OCI-LY1 (cell line): ENCODE data around the gene CYB5B.

Experiments
- H2AFZ ChIP-seq: fragments of 200-600 bp; sonication (generic), shearing (Covaris generic); 2 replicates; pipeline ENCODE4 v1.6.0; 2014; ENCODE audit warnings: antibody characterized with exemption, mild to moderate bottlenecking, low read length
- H3F3A ChIP-seq: fragments of 200-600 bp; sonication (generic), shearing (Covaris generic); 2 replicates; pipeline ENCODE4 v1.6.0; 2014; ENCODE audit warnings: mild to moderate bottlenecking, antibody characterized with exemption, low read length, moderate library complexity; ENCODE audit not compliant: insufficient read depth
- H3K27ac ChIP-seq: fragments of 200-600 bp; sonication (generic); 2 replicates; pipeline ENCODE4 v1.5.1; 2014; ENCODE audit warnings: low read length, mixed run types, mild to moderate bottlenecking, low read depth; ENCODE audit not compliant: poor library complexity, severe bottlenecking
- H3K27me3 ChIP-seq: fragments of 200-600 bp; sonication (generic); 2 replicates; pipeline ENCODE4 v1.6.0; 2014; ENCODE audit warnings: antibody characterized with exemption, mild to moderate bottlenecking, low read length, moderate library complexity; ENCODE audit not compliant: insufficient read depth
- H3K36me3 ChIP-seq: fragments of 200-600 bp; sonication (generic); 2 replicates; pipeline ENCODE4 v1.6.1; 2014; ENCODE audit warnings: mild to moderate bottlenecking, antibody characterized with exemption, low read length, moderate library complexity, mixed read lengths; ENCODE audit not compliant: insufficient read depth
- H3K4me1 ChIP-seq: fragments of 200-600 bp; sonication (generic); 2 replicates; pipeline ENCODE4 v1.5.1; 2014; ENCODE audit warnings: mild to moderate bottlenecking, low read length, moderate library complexity; ENCODE audit not compliant: insufficient read depth, severe bottlenecking
- H3K4me2 ChIP-seq: fragments of 200-600 bp; sonication (generic), shearing (Covaris generic); 2 replicates; pipeline ENCODE4 v1.6.1; 2014; ENCODE audit warnings: low read length
- H3K4me3 ChIP-seq: fragments of 200-600 bp; sonication (generic); 2 replicates; pipeline ENCODE4 v1.5.1; 2014; ENCODE audit warnings: low read length, low read depth, mild to moderate bottlenecking, mixed read lengths; ENCODE audit not compliant: poor library complexity, severe bottlenecking
- H3K79me2 ChIP-seq: fragments of 200-600 bp; shearing (Covaris generic); 2 replicates; pipeline ENCODE4 v1.6.1; 2016; ENCODE audit warnings: mixed run types, low read length, mixed read lengths; ENCODE audit not compliant: insufficient read depth
- H3K9ac ChIP-seq: fragments of 200-600 bp; sonication (generic), shearing (Covaris generic); 2 replicates; pipeline ENCODE4 v1.6.1; 2014; ENCODE audit warnings: mild to moderate bottlenecking, low read length, mixed read lengths
- H3K9me2 ChIP-seq: fragments of 200-600 bp; sonication (generic), shearing (Covaris generic); 2 replicates; pipeline ENCODE4 v1.6.1; 2014; ENCODE audit warnings: low read depth, mild to moderate bottlenecking, low read length, mixed read lengths
- H3K9me3 ChIP-seq: fragments of 200-600 bp; shearing (Covaris generic); 2 replicates; pipeline ENCODE4 v1.6.1; 2014; ENCODE audit warnings: low read length, mixed read lengths
- H4K20me1 ChIP-seq: fragments of 200-600 bp; sonication (generic), shearing (Covaris generic); 2 replicates; pipeline ENCODE4 v1.6.0; 2016; ENCODE audit warnings: mild to moderate bottlenecking, low read length; ENCODE audit not compliant: insufficient read depth
- EZH2 ChIP-seq: fragments of 200-600 bp; sonication (generic), shearing (Covaris generic); IDR thresholded peaks from 2 replicates; pipeline ENCODE4 v1.8.0; 2017; ENCODE audit warnings: borderline replicate concordance, mixed run types, mild to moderate bottlenecking, antibody characterized with exemption, low read length, moderate library complexity, mixed read lengths
- TF ChIP-seq, protein P1 (sequence below): fragments of 200-600 bp; sonication (generic), shearing (Covaris generic); IDR thresholded peaks from 2 replicates; pipeline ENCODE4 v1.5.1; 2017; ENCODE audit warnings: mild to moderate bottlenecking, antibody characterized with exemption, low read length, moderate library complexity, mixed read lengths

CYB5B gene

DNA sequence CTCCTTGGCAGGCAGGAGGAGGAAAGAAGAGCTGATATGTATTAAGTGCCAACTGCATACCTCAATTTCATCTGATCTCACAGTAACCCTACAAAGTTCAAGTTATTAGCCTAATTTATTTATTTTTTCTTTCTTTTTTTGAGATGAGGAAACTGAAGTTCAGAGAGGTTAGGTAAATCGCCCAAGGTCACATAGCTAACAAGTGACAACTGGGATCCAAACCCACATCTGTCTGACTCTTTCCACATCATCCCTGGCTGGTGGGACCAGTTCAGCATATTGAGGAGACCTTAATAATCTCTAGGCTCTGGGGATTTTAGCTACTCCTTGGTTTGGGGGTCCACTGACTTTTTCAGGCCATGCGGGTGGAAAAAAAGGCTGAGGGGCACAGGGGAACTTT is 60.9 kb downstream of the CYB5B start:
- no peaks in the 10 kb centered on the region for H4K20me1 ChIP-seq
- no peak overlapping the region for H2AFZ ChIP-seq
- no peak overlapping the region for H3K4me3 ChIP-seq
- H3K79me2 ChIP-seq = no peaks in the 10 kb centered on the region
- no peak overlapping the region for H3K4me2 ChIP-seq
- TF ChIP-seq, protein P1, sequence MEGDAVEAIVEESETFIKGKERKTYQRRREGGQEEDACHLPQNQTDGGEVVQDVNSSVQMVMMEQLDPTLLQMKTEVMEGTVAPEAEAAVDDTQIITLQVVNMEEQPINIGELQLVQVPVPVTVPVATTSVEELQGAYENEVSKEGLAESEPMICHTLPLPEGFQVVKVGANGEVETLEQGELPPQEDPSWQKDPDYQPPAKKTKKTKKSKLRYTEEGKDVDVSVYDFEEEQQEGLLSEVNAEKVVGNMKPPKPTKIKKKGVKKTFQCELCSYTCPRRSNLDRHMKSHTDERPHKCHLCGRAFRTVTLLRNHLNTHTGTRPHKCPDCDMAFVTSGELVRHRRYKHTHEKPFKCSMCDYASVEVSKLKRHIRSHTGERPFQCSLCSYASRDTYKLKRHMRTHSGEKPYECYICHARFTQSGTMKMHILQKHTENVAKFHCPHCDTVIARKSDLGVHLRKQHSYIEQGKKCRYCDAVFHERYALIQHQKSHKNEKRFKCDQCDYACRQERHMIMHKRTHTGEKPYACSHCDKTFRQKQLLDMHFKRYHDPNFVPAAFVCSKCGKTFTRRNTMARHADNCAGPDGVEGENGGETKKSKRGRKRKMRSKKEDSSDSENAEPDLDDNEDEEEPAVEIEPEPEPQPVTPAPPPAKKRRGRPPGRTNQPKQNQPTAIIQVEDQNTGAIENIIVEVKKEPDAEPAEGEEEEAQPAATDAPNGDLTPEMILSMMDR = no peak
- no peak for TF ChIP-seq EZH2
- H3K27ac ChIP-seq = no peak overlapping the region
- H3K27me3 ChIP-seq = no peaks in the 10 kb centered on the region
- no peaks in the 10 kb centered on the region for H3K9me3 ChIP-seq
- H3K4me1 ChIP-seq = no peaks in the 10 kb centered on the region
- no peaks in the 10 kb centered on the region for H3K9me2 ChIP-seq
- no peaks in the 10 kb centered on the region for H3K36me3 ChIP-seq
- H3F3A ChIP-seq = no peaks in the 10 kb centered on the region
- H3K9ac ChIP-seq = no peak overlapping the region

- Histone ChIP-seq H3K36me3 (no peaks in the 10 kb centered on the region), H4K20me1 (no peaks in the 10 kb centered on the region), H3K9me3 (no peaks in the 10 kb centered on the region), H3F3A (no peaks in the 10 kb centered on the region), H3K27ac (no peak overlapping the region), H3K79me2 (no peaks in the 10 kb centered on the region), H2AFZ (no peak overlapping the region), H3K9ac (no peak overlapping the region), H3K4me2 (no peak overlapping the region), H3K9me2 (no peaks in the 10 kb centered on the region), H3K27me3 (no peaks in the 10 kb centered on the region), H3K4me1 (no peaks in the 10 kb centered on the region), H3K4me3 (no peak overlapping the region)
- TF ChIP-seq, protein P1 = no peak
- TF ChIP-seq EZH2 = no peak
Observed at GRCh38 chr16:69485816-69486215, 61.4 kb downstream of the CYB5B start.

DNA sequence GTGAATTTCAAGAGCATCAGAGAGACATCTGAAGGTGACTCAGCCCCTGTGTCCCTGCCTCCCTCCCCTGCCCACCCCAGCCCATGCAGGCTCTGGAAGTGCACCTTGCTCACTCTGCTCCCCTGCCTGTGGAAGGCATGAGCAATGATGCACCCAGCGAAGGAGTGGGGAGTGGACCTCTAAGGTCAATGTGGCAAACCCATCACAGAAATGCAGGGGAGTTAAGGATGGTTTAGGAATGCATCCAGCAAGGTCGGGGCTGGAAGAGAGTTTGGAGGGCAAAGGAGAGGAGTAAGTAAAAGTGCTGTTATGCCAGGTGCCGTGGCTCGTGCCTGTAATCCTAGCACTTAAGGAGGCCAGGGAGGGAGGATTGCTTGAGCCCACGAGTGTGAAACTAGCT is 61.9 kb downstream of the CYB5B start:
- Histone ChIP-seq H4K20me1 (no peaks in the 10 kb centered on the region), H3K4me3 (no peak overlapping the region), H3K9me2 (no peaks in the 10 kb centered on the region), H3K27me3 (no peaks in the 10 kb centered on the region), H3K36me3 (no peaks in the 10 kb centered on the region), H3K4me1 (no peaks in the 10 kb centered on the region), H3F3A (no peaks in the 10 kb centered on the region), H3K79me2 (no peaks in the 10 kb centered on the region), H3K27ac (no peak overlapping the region), H3K4me2 (no peak overlapping the region), H2AFZ (no peak overlapping the region), H3K9ac (no peak overlapping the region), H3K9me3 (no peaks in the 10 kb centered on the region)
- no peak for TF ChIP-seq EZH2
- TF ChIP-seq, protein P1 = no peak
